ENCODE data around the gene TGOLN2. TPM values are rescaled to one million over a fixed set of nuclear protein-coding genes. Genes with fewer than 3 reads are reported as not detected.
"Not testable (repeated sequence)": the region's sequence is repeated elsewhere in the genome, so short reads cannot be mapped to it uniquely, and the experiment has no call there.

TGOLN2 gene
- 32.5 and 36.5 TPM in 2 replicates for total RNA-seq (2014; rRNA removed; shearing (Covaris generic); ENCODE audit: low replicate concordance)

DNA sequence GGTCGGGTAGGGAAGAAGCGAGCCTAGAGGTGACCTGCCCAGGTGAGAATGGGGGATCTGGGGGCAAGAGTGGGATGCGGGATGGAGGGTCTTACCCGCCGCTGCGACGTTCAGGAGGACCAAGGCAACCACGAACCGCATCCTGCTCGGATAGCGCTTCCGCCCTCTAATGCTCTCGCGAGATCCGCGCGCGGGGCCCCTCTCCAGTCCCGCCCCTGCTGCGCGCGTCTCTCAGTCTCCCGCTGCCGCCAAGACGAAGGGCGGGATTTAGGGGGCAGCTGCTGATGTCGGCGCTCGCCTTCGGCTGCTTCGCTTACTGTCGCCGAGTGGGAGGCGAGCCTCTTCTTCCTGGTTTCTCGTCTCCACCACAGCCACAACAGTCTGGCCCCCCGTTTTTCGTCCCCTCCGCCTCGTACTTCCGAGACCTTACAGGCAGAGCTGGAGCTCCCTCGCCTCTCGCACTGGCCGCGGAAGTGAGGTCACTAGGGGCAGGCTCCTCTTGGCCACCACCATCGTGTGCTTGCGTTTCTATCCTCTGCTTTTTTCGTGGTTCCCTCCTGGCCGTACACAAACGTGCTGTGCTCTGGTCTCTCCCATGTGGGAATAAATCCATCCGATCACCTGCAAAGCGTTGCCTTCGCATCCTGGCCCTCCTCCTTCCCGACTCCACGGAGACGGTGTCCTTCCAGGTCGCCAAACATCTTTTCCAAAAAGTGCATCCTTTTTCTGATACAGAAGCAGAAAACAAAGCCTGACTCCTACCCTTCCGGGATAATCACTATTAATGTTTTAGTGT is at the start of gene TGOLN2:
Gene TGOLN2 (minus strand): TSS at position 168 of the 796 bp plus-strand sequence. CDS start 27 bp downstream, at position 141.
- peaks cover 42% of the 10 kb centered on the region for H3K36me3 ChIP-seq
- H3K9me3 ChIP-seq, result no peaks in the 10 kb centered on the region
- no peaks in the 10 kb centered on the region for H3K27me3 ChIP-seq
- DNase-seq, result peak; percentile 90
- H3K4me3 ChIP-seq, result peak within 1 kb of the TSS; percentile 64

DNA sequence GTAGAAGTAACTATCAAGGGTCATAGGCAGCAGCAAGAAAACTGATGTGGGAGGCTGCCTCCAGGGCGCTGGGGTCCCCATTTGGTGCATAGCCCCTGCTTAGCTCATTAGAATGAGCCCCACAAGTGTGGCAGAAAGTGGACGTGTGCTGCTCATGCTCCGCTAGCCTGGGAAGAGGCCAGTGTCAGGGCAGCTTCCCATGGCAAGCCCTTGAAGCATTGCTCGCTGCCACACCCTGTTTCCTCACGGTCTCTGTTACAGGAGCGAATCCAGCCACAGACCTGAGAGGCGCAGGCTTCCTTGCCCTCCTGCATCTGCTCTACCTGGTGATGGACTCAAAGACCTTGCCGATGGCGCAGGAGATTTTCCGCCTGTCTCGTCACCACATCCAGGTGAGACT is 49.3 kb upstream of the TGOLN2 start:
- no peak for DNase-seq
- Histone ChIP-seq H3K27me3 (no peaks in the 10 kb centered on the region), H3K9me3 (no peaks in the 10 kb centered on the region), H3K4me3 (no peak overlapping the region), H3K36me3 (peaks cover 13% of the 10 kb centered on the region)

GRCh38 chr2:85376291-85377065 is 48.7 kb upstream of the TGOLN2 start:
- H3K4me3 ChIP-seq, result no peak overlapping the region
- H3K36me3 ChIP-seq, result peaks cover 13% of the 10 kb centered on the region
- DNase-seq, result no peak
- no peaks in the 10 kb centered on the region for H3K27me3 ChIP-seq
- H3K9me3 ChIP-seq, result no peaks in the 10 kb centered on the region

GRCh38 chr2:85371045-85371444 is 43.3 kb upstream of the TGOLN2 start:
- Histone ChIP-seq H3K36me3 (peaks cover 10% of the 10 kb centered on the region), H3K9me3 (no peaks in the 10 kb centered on the region)
- no peak for DNase-seq

DNA sequence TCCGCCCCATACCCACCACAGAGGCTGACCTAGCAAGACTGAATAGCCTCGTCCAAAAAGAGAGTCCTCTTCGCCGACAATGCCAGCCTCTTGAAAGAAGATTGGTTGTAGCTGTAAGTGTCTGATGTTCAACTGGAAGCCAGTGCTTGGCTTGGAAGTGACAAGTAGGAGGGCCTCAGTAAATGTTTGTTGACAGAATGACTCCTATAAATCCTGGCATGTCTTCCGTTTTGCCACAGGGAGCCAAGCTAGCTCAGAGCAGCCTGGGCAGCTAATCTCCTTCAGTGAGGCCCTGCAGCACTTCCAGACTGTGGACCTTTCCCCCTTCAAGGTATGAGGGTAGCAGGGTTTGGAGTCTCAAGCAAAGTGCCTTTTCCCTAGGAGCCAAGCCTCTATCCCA is 41.7 kb upstream of the TGOLN2 start:
- Histone ChIP-seq H3K4me3 (no peak overlapping the region), H3K27me3 (no peaks in the 10 kb centered on the region), H3K36me3 (peaks cover 10% of the 10 kb centered on the region), H3K9me3 (no peaks in the 10 kb centered on the region)
- DNase-seq, result peak; percentile 72

More at GRCh38 chr2:85371045-85371444, 43.3 kb upstream of the TGOLN2 start:
- Histone ChIP-seq H3K27me3 (no peaks in the 10 kb centered on the region), H3K4me3 (no peak overlapping the region)

GRCh38 chr2:85368921-85369320 is 41.1 kb upstream of the TGOLN2 start:
- no peak overlapping the region for H3K4me3 ChIP-seq
- H3K36me3 ChIP-seq, result peaks cover 10% of the 10 kb centered on the region
- no peaks in the 10 kb centered on the region for H3K27me3 ChIP-seq
- DNase-seq, result no peak
- H3K9me3 ChIP-seq, result no peaks in the 10 kb centered on the region

- DNase-seq, result no peak
Observed at GRCh38 chr2:85367180-85367579, 39.4 kb upstream of the TGOLN2 start.

GRCh38 chr2:85362653-85363387 is 35.0 kb upstream of the TGOLN2 start:
- not testable (repeated sequence) for H3K4me3 ChIP-seq, DNase-seq, H3K9me3 ChIP-seq, H3K27me3 ChIP-seq
- peaks cover 20% of the 10 kb centered on the region for H3K36me3 ChIP-seq

More at GRCh38 chr2:85367180-85367579, 39.4 kb upstream of the TGOLN2 start:
- peaks cover 18% of the 10 kb centered on the region for H3K36me3 ChIP-seq
- no peaks in the 10 kb centered on the region for H3K9me3 ChIP-seq
- H3K4me3 ChIP-seq, result no peak overlapping the region
- H3K27me3 ChIP-seq, result no peaks in the 10 kb centered on the region

DNA sequence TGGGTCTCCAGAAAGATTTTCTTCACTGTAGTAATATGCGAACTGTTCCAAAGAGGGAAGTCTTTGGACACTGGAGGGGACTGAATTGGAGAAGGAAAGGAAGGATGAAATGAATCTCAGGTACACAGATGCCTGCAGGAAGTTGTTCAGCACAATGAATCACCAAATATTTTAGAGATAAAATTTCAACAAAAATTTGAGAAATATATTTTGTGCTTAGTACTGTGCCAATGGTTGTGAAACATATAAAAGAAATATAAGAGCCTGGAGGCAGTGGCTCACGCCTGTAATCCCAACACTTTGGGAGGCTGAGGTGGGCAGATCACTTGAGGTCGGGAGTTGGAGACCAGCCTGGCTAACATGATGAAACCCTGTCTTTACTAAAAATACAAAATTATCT is 29.9 kb upstream of the TGOLN2 start:
- H3K9me3 ChIP-seq, result no peaks in the 10 kb centered on the region
- peaks cover 37% of the 10 kb centered on the region for H3K36me3 ChIP-seq
- H3K27me3 ChIP-seq, result no peaks in the 10 kb centered on the region
- DNase-seq, result no peak
- no peak overlapping the region for H3K4me3 ChIP-seq

DNA sequence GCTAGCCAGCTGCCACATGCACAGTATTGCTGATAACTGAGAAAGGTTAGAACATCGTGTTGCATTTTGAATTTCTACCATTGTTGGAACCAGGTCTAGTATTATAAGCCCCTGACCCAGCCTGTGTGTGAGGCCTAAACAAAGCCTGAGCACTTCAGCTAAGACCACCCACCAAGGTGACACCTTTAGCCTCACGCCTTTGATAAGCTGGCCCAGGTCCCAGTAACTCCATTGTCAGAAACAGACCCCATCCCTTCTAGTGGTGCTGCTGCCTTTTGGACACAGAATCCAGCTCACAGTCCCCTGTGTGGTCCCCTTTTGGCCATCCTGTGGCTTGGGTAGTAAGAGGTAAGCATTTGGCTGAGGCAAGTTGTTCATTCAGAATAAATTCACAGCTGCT is 28.4 kb upstream of the TGOLN2 start:
- Histone ChIP-seq H3K36me3 (peaks cover 38% of the 10 kb centered on the region), H3K27me3 (no peaks in the 10 kb centered on the region), H3K9me3 (no peaks in the 10 kb centered on the region), H3K4me3 (no peak overlapping the region)
- DNase-seq, result no peak

DNA sequence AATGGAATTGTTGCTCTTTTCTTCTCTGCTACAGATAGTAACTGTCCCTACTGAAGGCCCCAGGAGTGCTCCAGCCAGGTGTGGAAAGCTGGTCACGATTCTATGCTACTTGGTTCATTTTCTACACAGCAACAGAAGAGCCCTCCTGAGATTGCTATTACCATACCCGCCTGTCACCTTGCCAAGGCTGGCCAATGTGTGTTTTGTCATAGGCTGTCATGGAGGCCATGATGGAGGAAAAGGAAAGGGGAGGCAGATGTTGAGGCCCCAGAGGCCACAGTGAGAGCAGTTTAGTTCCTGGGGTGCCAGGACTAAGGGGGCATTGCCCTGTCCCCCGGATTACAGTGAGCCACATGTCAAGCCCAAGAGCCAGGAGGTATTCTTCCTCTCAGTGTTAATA is 27.7 kb upstream of the TGOLN2 start:
- Histone ChIP-seq H3K4me3 (peak overlapping the region; percentile 90), H3K27me3 (no peaks in the 10 kb centered on the region), H3K36me3 (peaks cover 43% of the 10 kb centered on the region), H3K9me3 (no peaks in the 10 kb centered on the region)
- DNase-seq, result no peak

GRCh38 chr2:85355073-85355410 is 27.3 kb upstream of the TGOLN2 start:
- peaks cover 48% of the 10 kb centered on the region for H3K36me3 ChIP-seq
- H3K4me3 ChIP-seq, result peak overlapping the region; percentile 90
- H3K27me3 ChIP-seq, result no peaks in the 10 kb centered on the region
- DNase-seq, result no peak
- H3K9me3 ChIP-seq, result no peaks in the 10 kb centered on the region

DNA sequence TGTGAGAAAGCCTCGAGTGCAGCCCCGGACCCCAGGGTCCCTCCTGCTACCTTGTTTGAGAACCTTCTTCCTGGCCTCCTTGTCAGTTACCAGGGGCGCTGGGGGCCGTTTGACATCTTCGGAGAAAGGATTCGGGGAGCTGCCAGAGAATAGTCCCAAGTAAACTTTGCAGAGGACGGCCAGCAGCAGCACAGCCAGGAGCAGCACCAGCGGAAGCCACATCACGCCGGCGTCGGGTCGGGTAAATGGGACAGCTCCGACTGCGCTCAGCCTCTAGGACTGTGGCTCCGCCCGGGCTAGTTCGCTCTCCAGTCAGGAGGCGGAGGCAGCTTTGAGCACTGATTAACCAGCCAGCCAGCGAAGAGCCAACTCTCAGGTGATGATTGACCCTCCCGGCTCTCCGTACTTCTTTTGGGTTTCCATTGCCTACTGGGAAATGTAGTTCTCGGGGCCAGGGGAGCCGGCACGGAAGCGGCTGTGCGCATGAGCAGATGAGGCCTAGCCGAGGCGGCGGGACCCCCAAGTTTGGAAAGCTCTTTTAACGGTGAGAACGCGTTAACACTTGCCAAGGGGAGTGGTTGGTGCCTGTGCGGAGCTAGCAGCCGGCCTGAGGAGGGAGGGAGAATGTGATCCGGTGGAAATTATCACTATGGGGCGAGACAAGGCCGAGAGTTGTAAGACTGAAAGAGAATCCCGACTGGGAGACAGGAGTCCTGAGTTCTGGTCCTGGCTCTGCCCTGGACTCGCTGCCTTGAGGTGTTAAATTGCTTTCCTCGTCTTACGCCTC is 26.7 kb upstream of the TGOLN2 start, which contains the start of the genes ELMOD3 and RETSAT:
Gene ELMOD3 (plus strand): TSS at position 484 of the 787 bp plus-strand sequence. CDS start 2,430 bp downstream, outside the sequence.
Gene RETSAT (minus strand): TSS at position 243 of the 787 bp plus-strand sequence. CDS start 21 bp downstream, at position 222.
- H3K4me3 ChIP-seq, result peak within 1 kb of the TSS; percentile 90
- peaks cover 52% of the 10 kb centered on the region for H3K36me3 ChIP-seq
- no peaks in the 10 kb centered on the region for H3K9me3 ChIP-seq
- peak; percentile 99 for DNase-seq
- no peaks in the 10 kb centered on the region for H3K27me3 ChIP-seq

- peak overlapping the region; percentile 90 for H3K4me3 ChIP-seq
- no peaks in the 10 kb centered on the region for H3K27me3 ChIP-seq
- DNase-seq, result peak; percentile 66
- no peaks in the 10 kb centered on the region for H3K9me3 ChIP-seq
- H3K36me3 ChIP-seq, result peaks cover 57% of the 10 kb centered on the region
Observed at GRCh38 chr2:85353876-85354285, 26.1 kb upstream of the TGOLN2 start.

DNA sequence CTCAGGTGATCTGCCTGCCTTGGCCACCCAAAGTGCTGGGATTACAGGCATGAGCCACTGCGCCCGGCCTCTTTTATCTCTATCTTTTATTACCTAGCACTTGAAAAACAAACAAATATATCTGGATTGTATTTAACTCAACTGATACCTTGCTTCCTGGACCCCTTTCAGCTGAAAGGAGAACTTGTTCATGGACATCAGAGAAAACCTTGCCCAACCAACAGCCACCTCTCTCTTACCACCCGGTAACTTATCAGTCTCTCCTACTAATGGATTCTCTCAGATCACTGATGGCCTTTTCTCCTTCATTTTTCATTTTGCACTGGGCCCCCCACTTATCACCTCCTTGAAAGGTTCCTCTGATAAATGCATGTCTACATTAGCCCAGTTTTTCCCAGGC is 19.8 kb upstream of the TGOLN2 start:
- H3K9me3 ChIP-seq, result no peaks in the 10 kb centered on the region
- H3K27me3 ChIP-seq, result no peaks in the 10 kb centered on the region
- H3K36me3 ChIP-seq, result peaks cover 37% of the 10 kb centered on the region
- no peak overlapping the region for H3K4me3 ChIP-seq
- no peak for DNase-seq

DNA sequence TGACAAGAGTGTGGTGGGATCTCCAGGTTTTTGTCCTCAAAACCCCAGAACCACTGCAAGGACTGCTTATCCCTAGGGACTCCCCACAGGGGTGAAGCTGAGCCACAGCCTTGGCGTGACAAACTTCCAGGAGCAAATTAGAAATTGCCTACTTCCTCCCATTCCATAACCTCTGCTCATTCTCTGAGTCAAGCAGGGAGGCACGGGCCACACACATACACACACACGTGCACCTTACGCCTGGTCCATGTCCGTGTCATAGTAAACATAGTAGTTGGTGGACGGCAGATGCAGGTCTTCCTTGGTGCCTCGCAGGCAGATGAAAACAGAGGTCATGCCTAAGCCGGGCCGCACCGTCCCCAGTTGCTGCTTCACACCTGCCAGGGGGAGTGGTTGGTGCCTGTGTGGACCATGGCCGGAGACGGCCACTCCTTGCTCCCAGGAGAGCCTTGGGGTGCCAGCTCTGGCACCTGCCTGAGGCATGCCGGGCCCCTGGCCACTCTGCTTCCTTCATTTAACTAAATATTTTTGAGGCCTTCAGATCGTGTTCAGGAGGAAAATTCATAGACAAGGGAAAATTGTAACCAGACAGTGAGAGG is 16.7 kb upstream of the TGOLN2 start:
- no peaks in the 10 kb centered on the region for H3K27me3 ChIP-seq
- H3K36me3 ChIP-seq, result peaks cover 19% of the 10 kb centered on the region
- no peak overlapping the region for H3K4me3 ChIP-seq
- H3K9me3 ChIP-seq, result no peaks in the 10 kb centered on the region
- DNase-seq, result no peak
